Endothelial cell (in vitro differentiated cells): ENCODE data around the gene ITGA6. TPM values are rescaled to one million over a fixed set of nuclear protein-coding genes. Genes with fewer than 3 reads are reported as not detected.

ENCODE experiments used
- DNase-seq: peaks from one replicate; pipeline ENCODE4 v3.0.0; 2021; ENCODE audit warnings: low spot score
- H3K27ac Mint-ChIP-seq: one replicate; pipeline ENCODE4 v1.8.0; 2021; ENCODE audit warnings: mixed read lengths, inconsistent platforms; ENCODE audit not compliant: unreplicated experiment
- H3K27me3 Mint-ChIP-seq: one replicate; pipeline ENCODE4 v1.8.0; 2021; ENCODE audit warnings: mild to moderate bottlenecking, moderate library complexity, mixed read lengths, inconsistent platforms; ENCODE audit not compliant: unreplicated experiment
- H3K36me3 Mint-ChIP-seq: one replicate; pipeline ENCODE4 v1.8.0; 2021; ENCODE audit warnings: mild to moderate bottlenecking, low read depth, mixed read lengths, inconsistent platforms; ENCODE audit not compliant: unreplicated experiment
- H3K4me1 Mint-ChIP-seq: one replicate; pipeline ENCODE4 v1.8.0; 2021; ENCODE audit warnings: mild to moderate bottlenecking, mixed read lengths, inconsistent platforms; ENCODE audit not compliant: unreplicated experiment
- H3K4me3 Mint-ChIP-seq: one replicate; pipeline ENCODE4 v1.8.0; 2021; ENCODE audit warnings: mild to moderate bottlenecking, mixed read lengths, inconsistent platforms; ENCODE audit not compliant: unreplicated experiment
- H3K9me3 Mint-ChIP-seq: one replicate; pipeline ENCODE4 v1.8.0; 2021; ENCODE audit warnings: mixed read lengths, inconsistent platforms; ENCODE audit not compliant: unreplicated experiment
- CTCF ChIP-seq: fragments of 200-600 bp; sonication (generic); IDR thresholded peaks from one replicate; pipeline ENCODE4 v1.5.0; 2021; ENCODE audit warnings: antibody characterized with exemption; ENCODE audit not compliant: unreplicated experiment
- total RNA-seq: library from RNA; stranded (reverse); fragmentation: NEBNext Ultra II Directional; extraction: Animal tissue kit (Norgen Biotek cat#: 25700); gene quantifications from one replicate; pipeline ENCODE4 v1.2.1, GENCODE V29; 2021; ENCODE audit not compliant: unreplicated experiment

Gene ITGA6
- total RNA-seq, 1 donor from 2014 or later, result 34.0 TPM

GRCh38 chr2:172447811-172448493 is 20.6 kb downstream of the ITGA6 start:
- Mint-ChIP-seq H3K9me3 (no peaks in the 10 kb centered on the region), H3K27me3 (no peaks in the 10 kb centered on the region), H3K4me1 (no peaks in the 10 kb centered on the region), H3K4me3 (no peak overlapping the region), H3K36me3 (no peaks in the 10 kb centered on the region), H3K27ac (no peak overlapping the region)
- no peak for DNase-seq
- no peak for TF ChIP-seq CTCF

- H3K4me3 Mint-ChIP-seq, result no peak overlapping the region
- peaks cover under 1% of the 10 kb centered on the region for H3K4me1 Mint-ChIP-seq
- H3K36me3 Mint-ChIP-seq, result no peaks in the 10 kb centered on the region
- no peaks in the 10 kb centered on the region for H3K9me3 Mint-ChIP-seq
- H3K27me3 Mint-ChIP-seq, result no peaks in the 10 kb centered on the region
- no peak for TF ChIP-seq CTCF
- no peak overlapping the region for H3K27ac Mint-ChIP-seq
- DNase-seq, result no peak
These were observed 21.3 kb downstream of the ITGA6 start for GRCh38 chr2:172448544-172449267.

- H3K4me3 Mint-ChIP-seq, result no peak overlapping the region
- H3K9me3 Mint-ChIP-seq, result no peaks in the 10 kb centered on the region
- H3K27ac Mint-ChIP-seq, result no peak overlapping the region
- no peaks in the 10 kb centered on the region for H3K27me3 Mint-ChIP-seq
- no peak for DNase-seq
- H3K36me3 Mint-ChIP-seq, result no peaks in the 10 kb centered on the region
- TF ChIP-seq CTCF, result no peak
- H3K4me1 Mint-ChIP-seq, result peaks cover 11% of the 10 kb centered on the region
These were observed 22.6 kb downstream of the ITGA6 start for GRCh38 chr2:172449911-172450550.

GRCh38 chr2:172451923-172452322 is 24.5 kb downstream of the ITGA6 start:
- no peak for DNase-seq
- Mint-ChIP-seq H3K4me1 (peaks cover 20% of the 10 kb centered on the region), H3K27ac (no peak overlapping the region), H3K36me3 (no peaks in the 10 kb centered on the region), H3K9me3 (no peaks in the 10 kb centered on the region), H3K4me3 (no peak overlapping the region), H3K27me3 (no peaks in the 10 kb centered on the region)
- TF ChIP-seq CTCF, result no peak

- Mint-ChIP-seq H3K36me3 (no peaks in the 10 kb centered on the region), H3K27me3 (no peaks in the 10 kb centered on the region), H3K4me1 (peaks cover 20% of the 10 kb centered on the region), H3K27ac (no peak overlapping the region), H3K4me3 (no peak overlapping the region), H3K9me3 (no peaks in the 10 kb centered on the region)
- DNase-seq, result no peak
- no peak for TF ChIP-seq CTCF
These were observed 25.5 kb downstream of the ITGA6 start for GRCh38 chr2:172452845-172453244.
